Adrenal gland (tissue), 12 donors: ENCODE data around the gene ZFP36L1. TPM values are rescaled to one million over a fixed set of nuclear protein-coding genes. Genes with fewer than 3 reads are reported as not detected.

Experiments used
- DNase-seq, 7 donors: peaks; one replicate each; pipeline ENCODE4 v3.0.0-alpha.2; 2019 to 2020
- H3K27ac ChIP-seq, 5 donors: fragments of 200-600 bp; sonication (generic) in 4 of 5; 1 replicate in 3 of 5; 2 replicates in 2 of 5; pipeline versions ENCODE4 v1.5.1 to v1.8.0; 2016 to 2020; ENCODE audit warnings: mild to moderate bottlenecking in 1 of 5
- H3K27me3 ChIP-seq: fragments of 200-600 bp; 2 replicates; pipeline ENCODE4 v1.8.0; 2021
- H3K36me3 ChIP-seq, 2 donors: fragments of 200-600 bp; replicated peaks in 1 of 2; 1 replicate in 1 of 2; 2 replicates in 1 of 2; pipeline versions ENCODE4 v1.5.1 to v1.8.0; 2018 to 2022
- H3K4me1 ChIP-seq, 2 donors: fragments of 200-600 bp; replicated peaks in 1 of 2; 1 replicate in 1 of 2; 2 replicates in 1 of 2; pipeline versions ENCODE4 v1.5.1 to v1.8.0; 2018 to 2021
- H3K4me3 ChIP-seq, 4 donors: fragments of 200-600 bp; sonication (generic) in 3 of 4; one replicate each; pipeline ENCODE4 v1.5.1; 2016 to 2018
- H3K9me3 ChIP-seq, 3 donors: fragments of 200-600 bp; sonication (generic) in 1 of 3; replicated peaks in 1 of 3; 1 replicate in 2 of 3; 2 replicates in 1 of 3; pipeline versions ENCODE4 v1.5.1 to v1.8.0; 2016 to 2021
- CTCF ChIP-seq, 6 experiments: fragments of 450-650 bp in 4 of 6; fragments of 200-600 bp in 2 of 6; sonication (generic) in 1 of 6; IDR thresholded peaks; 1 replicate in 5 of 6; 2 replicates in 1 of 6; pipeline versions ENCODE4 v1.5.1 to v1.8.0; 2016 to 2021; ENCODE audit warnings: antibody characterized with exemption in 6 of 6, mild to moderate bottlenecking in 2 of 6, moderate library complexity in 1 of 6
- POLR2A ChIP-seq, 2 donors: fragments of 450-650 bp; IDR thresholded peaks; one replicate each; pipeline ENCODE4 v1.6.1; 2017; ENCODE audit warnings: antibody characterized with exemption in 2 of 2, mild to moderate bottlenecking in 2 of 2, moderate library complexity in 1 of 2
- WGBS, 4 donors: extraction: QIAGEN DNeasy Blood & Tissue Kit in 2 of 4; methylation state at CpG; one replicate each; pipeline versions ENCODE4 v1.1.5 to v1.1.7; 2013 to 2017; 5-methylcytosine and 5-hydroxymethylcytosine counted together
- intact Hi-C, 2 donors: fragments of 100-400 bp; cut with DNase I; formaldehyde crosslinking; loops; one replicate each; pipeline versions ENCODE4 v1.14.1 to v1.15.0; 2022 to 2023
- polyA plus RNA-seq, 3 donors: library from polyadenylated mRNA; stranded (reverse); fragments of 200-250 nt in 2 of 3; fragments of 350-450 nt in 1 of 3; fragmentation: Illumina TruSeq in 1 of 3; extraction: RNeasy Lipid Tissue Mini Kit (QIAGEN cat#74804) in 1 of 3; gene quantifications; one replicate each; pipeline ENCODE4 v1.2.3, GENCODE V29; 2013 to 2014
- total RNA-seq, 9 donors: library from RNA; depleted of rRNA in 4 of 9; stranded (reverse); fragments of >200 nt in 4 of 9; fragments of 120-200 nt in 1 of 9; fragmentation: NEBNext Ultra II Directional in 1 of 9; extraction: Animal tissue kit (Norgen Biotek cat#: 25700) in 1 of 9; gene quantifications; one replicate each; pipeline versions ENCODE4 v1.1.0 to v1.2.4, GENCODE V29; 2013 to 2023
- donor health status: healthy with polysubstance abuse.
- donor health status: Bipolar disorder and iron deficiency.
- donor health status: DM: yes; HTN: yes; CAD: no.
- donor health status: DM: no; HTN: no; CAD: no.
- donor health status: DM: no; HTN: no; CAD: no.
- donor health status: DM: yes; HTN: yes; CAD: no.

The ZFP36L1 gene
- total and polyA plus RNA-seq, 12 donors: 25.5 to 332 (median 133) TPM

- Histone ChIP-seq H3K27me3 (no peaks in the 10 kb centered on the region), H3K4me3 (no peak overlapping the region), H3K36me3 (no peaks in the 10 kb centered on the region), H3K9me3 (no peaks in the 10 kb centered on the region), H3K4me1 (peaks cover 0 to 15% of the 10 kb centered on the region in 2 donors), H3K27ac (peak overlapping the region in 3 of 5 donors; percentile 28 to 70 (median 64))
- DNase-seq: peak in 2 of 7 donors; percentile 20 to 50
- TF ChIP-seq CTCF (IDR thresholded peaks at IDR 0.05) (no peak), POLR2A (IDR thresholded peaks at IDR 0.05) (no peak)
- 66 to 73% (median 68%) methylated on average over 4 of the region's 4 CpGs for WGBS, 4 donors
- intact Hi-C loops: no loop called here
These were observed 13.8 kb upstream of the ZFP36L1 start for GRCh38 chr14:68806526-68807147.

- Histone ChIP-seq H3K4me1 (peaks cover 0 to 15% of the 10 kb centered on the region in 2 donors), H3K36me3 (no peaks in the 10 kb centered on the region), H3K27ac (no peak overlapping the region), H3K27me3 (no peaks in the 10 kb centered on the region), H3K9me3 (no peaks in the 10 kb centered on the region), H3K4me3 (no peak overlapping the region)
- WGBS, 4 donors: 79 to 88% (median 84%) methylated on average over 7 of the region's 7 CpGs
- TF ChIP-seq CTCF (IDR thresholded peaks at IDR 0.05) (no peak), POLR2A (IDR thresholded peaks at IDR 0.05) (no peak)
- no peak for DNase-seq
- intact Hi-C loops: no loop called here
These were observed 12.5 kb upstream of the ZFP36L1 start for GRCh38 chr14:68805414-68805813.

- intact Hi-C loops: no loop called here
- TF ChIP-seq CTCF (IDR thresholded peaks at IDR 0.05) (no peak), POLR2A (IDR thresholded peaks at IDR 0.05) (no peak)
- H3K9me3 ChIP-seq: no peaks in the 10 kb centered on the region
These were observed 8.8 kb upstream of the ZFP36L1 start for GRCh38 chr14:68801631-68802030.

GRCh38 chr14:68800953-68801352 is 8.1 kb upstream of the ZFP36L1 start:
- H3K27me3 ChIP-seq: no peaks in the 10 kb centered on the region
- no peak overlapping the region for H3K4me3 ChIP-seq
- H3K27ac ChIP-seq: no peak overlapping the region
- intact Hi-C loops: no loop called here
- DNase-seq: no peak
- H3K36me3 ChIP-seq: no peaks in the 10 kb centered on the region
- TF ChIP-seq POLR2A (IDR thresholded peaks at IDR 0.05) (no peak), CTCF (IDR thresholded peaks at IDR 0.05) (no peak)
- peaks cover 0 to 8% of the 10 kb centered on the region in 2 donors for H3K4me1 ChIP-seq
- H3K9me3 ChIP-seq: no peaks in the 10 kb centered on the region

More at GRCh38 chr14:68801631-68802030, 8.8 kb upstream of the ZFP36L1 start:
- no peaks in the 10 kb centered on the region for H3K27me3 ChIP-seq
- H3K36me3 ChIP-seq: no peaks in the 10 kb centered on the region
- no peak for DNase-seq
- peaks cover 0 to 8% of the 10 kb centered on the region in 2 donors for H3K4me1 ChIP-seq
- no peak overlapping the region for H3K27ac ChIP-seq
- no peak overlapping the region for H3K4me3 ChIP-seq
